Caco-2 (cell line): ENCODE results near the gene AKAP11. TPM values are rescaled to one million over a fixed set of nuclear protein-coding genes. Genes with fewer than 3 reads are reported as not detected.

Experiments
- BruUV-seq: library from RNA; stranded (reverse); fragments of 400-500 nt; replicated peaks from 2 replicates; lab custom pipeline; 2021; lab: Mats Ljungman, UMichigan
- CTCF ChIA-PET: fragments of 300-600 bp; sonication (Branson Sonifier 250); formaldehyde crosslinking; loops from one replicate; lab custom pipeline; 2022; ENCODE audit warnings: antibody characterized with exemption; lab: Charles Lee
- POLR2A ChIA-PET: fragments of 300-600 bp; sonication (Branson Sonifier 250); formaldehyde crosslinking; loops from one replicate; lab custom pipeline; 2022; ENCODE audit warnings: antibody characterized with exemption; lab: Charles Lee
- DNase-seq, 2 experiments: peaks; one replicate each; pipeline versions ENCODE4 v3.0.0 to v3.0.0-alpha.2; 2020 to 2022
- H3K27me3 ChIP-seq: replicated peaks from 2 replicates; pipeline ENCODE4 v1.6.0; 2011; ENCODE audit warnings: low read length; ENCODE audit not compliant: control insufficient read depth, insufficient read depth
- H3K36me3 ChIP-seq: 2 replicates; pipeline ENCODE4 v1.5.1; 2011; ENCODE audit warnings: low read length; ENCODE audit not compliant: control insufficient read depth, insufficient read depth
- H3K4me1 ChIP-seq: fragments of 250-450 bp; sonication (Bioruptor Pico); 2 replicates; pipeline ENCODE4 v1.5.1; 2020; ENCODE audit warnings: mild to moderate bottlenecking
- H3K4me3 ChIP-seq: 2 replicates; pipeline ENCODE4 v1.5.1; 2011; ENCODE audit warnings: low read depth, mild to moderate bottlenecking, control low read depth, low read length
- H3K9me3 ChIP-seq: fragments of 250-450 bp; sonication (Bioruptor Pico); 2 replicates; pipeline ENCODE4 v1.5.1; 2020; ENCODE audit warnings: mild to moderate bottlenecking, moderate library complexity
- H3K27ac Mint-ChIP-seq: one replicate; pipeline ENCODE4 v1.8.0; 2022; ENCODE audit warnings: mixed read lengths; ENCODE audit not compliant: unreplicated experiment
- H3K27me3 Mint-ChIP-seq: one replicate; pipeline ENCODE4 v1.8.0; 2022; ENCODE audit warnings: mixed read lengths; ENCODE audit not compliant: insufficient read depth, unreplicated experiment
- H3K36me3 Mint-ChIP-seq: one replicate; pipeline ENCODE4 v1.8.0; 2022; ENCODE audit warnings: mild to moderate bottlenecking, mixed read lengths; ENCODE audit not compliant: insufficient read depth, unreplicated experiment
- H3K4me1 Mint-ChIP-seq: one replicate; pipeline ENCODE4 v1.8.0; 2022; ENCODE audit warnings: low read depth, mixed read lengths; ENCODE audit not compliant: unreplicated experiment
- H3K4me3 Mint-ChIP-seq: one replicate; pipeline ENCODE4 v1.8.0; 2022; ENCODE audit warnings: mild to moderate bottlenecking, moderate library complexity, mixed read lengths; ENCODE audit not compliant: unreplicated experiment
- H3K9me3 Mint-ChIP-seq: one replicate; pipeline ENCODE4 v1.8.0; 2022; ENCODE audit warnings: mixed read lengths; ENCODE audit not compliant: unreplicated experiment
- CTCF ChIP-seq, 2 experiments: fragments of 200-600 bp in 1 of 2; IDR thresholded peaks; 1 replicate in 1 of 2; 2 replicates in 1 of 2; pipeline versions ENCODE4 v1.5.1 to v1.8.0; 2011 to 2022; ENCODE audit warnings: antibody characterized with exemption in 1 of 2, control low read depth in 1 of 2, inconsistent platforms in 1 of 2, low read depth in 1 of 2, low read length in 1 of 2, mild to moderate bottlenecking in 1 of 2, moderate library complexity in 1 of 2; ENCODE audit not compliant: insufficient read depth in 1 of 2, severe bottlenecking in 1 of 2, unreplicated experiment in 1 of 2
- intact Hi-C: fragments of 100-400 bp; cut with micrococcal nuclease; formaldehyde crosslinking; loops from one replicate; pipeline ENCODE4 v1.10.0; 2022; ENCODE audit not compliant: unreplicated experiment
- total RNA-seq: library from RNA; stranded (reverse); gene quantifications from 2 replicates; pipeline ENCODE4 v1.2.3, GENCODE V29; 2022

AKAP11 gene
- total RNA-seq, 1 experiment from 2014 or later, result 28.6 TPM

GRCh38 chr13:42277618-42278276 is 5.8 kb downstream of the AKAP11 start:
- BruUV-seq, result no TSS peak
- Mint-ChIP-seq H3K27ac (no peak overlapping the region), H3K9me3 (no peaks in the 10 kb centered on the region), H3K36me3 (no peaks in the 10 kb centered on the region), H3K4me3 (no peak overlapping the region), H3K27me3 (no peaks in the 10 kb centered on the region), H3K4me1 (peaks cover 4% of the 10 kb centered on the region)
- Histone ChIP-seq H3K9me3 (no peaks in the 10 kb centered on the region), H3K4me3 (no peak overlapping the region), H3K36me3 (no peaks in the 10 kb centered on the region), H3K27me3 (no peaks in the 10 kb centered on the region), H3K4me1 (peaks cover 9% of the 10 kb centered on the region; the same call in 1 of the 2 replicates)
- intact Hi-C loops, result no loop called here
- no peak for DNase-seq
- ChIA-PET POLR2A (no interaction called here), CTCF (no interaction called here)
- TF ChIP-seq CTCF (IDR thresholded peaks at IDR 0.05; ENCODE audit: insufficient read depth in 1 of 2, low read depth in 1 of 2, low read length in 1 of 2, severe bottlenecking in 1 of 2, unreplicated experiment in 1 of 2), result no peak

- BruUV-seq, result no TSS peak
- CTCF ChIA-PET, result no interaction called here
- H3K27ac Mint-ChIP-seq, result no peak overlapping the region
- H3K4me1 ChIP-seq, result peaks cover 16% of the 10 kb centered on the region
- H3K9me3 ChIP-seq, result no peaks in the 10 kb centered on the region
- peaks cover 7% of the 10 kb centered on the region for H3K4me1 Mint-ChIP-seq
- no peaks in the 10 kb centered on the region for H3K27me3 Mint-ChIP-seq
- no peak for TF ChIP-seq CTCF (IDR thresholded peaks at IDR 0.05; ENCODE audit: insufficient read depth in 1 of 2, low read depth in 1 of 2, low read length in 1 of 2, severe bottlenecking in 1 of 2, unreplicated experiment in 1 of 2)
- no peaks in the 10 kb centered on the region for H3K27me3 ChIP-seq
- no peaks in the 10 kb centered on the region for H3K36me3 ChIP-seq
- POLR2A ChIA-PET, result no interaction called here
- no peak for DNase-seq
- H3K4me3 Mint-ChIP-seq, result no peak overlapping the region
- no peaks in the 10 kb centered on the region for H3K36me3 Mint-ChIP-seq
- no peaks in the 10 kb centered on the region for H3K9me3 Mint-ChIP-seq
- no peak overlapping the region for H3K4me3 ChIP-seq
- intact Hi-C loops, result no loop called here
These were observed 7.1 kb downstream of the AKAP11 start for GRCh38 chr13:42279080-42279479.

- BruUV-seq, result no TSS peak
- CTCF ChIA-PET, result no interaction called here
These were observed 8.0 kb downstream of the AKAP11 start for GRCh38 chr13:42279986-42280385.

More at GRCh38 chr13:42279986-42280385, 8.0 kb downstream of the AKAP11 start:
- Mint-ChIP-seq H3K27ac (no peak overlapping the region), H3K4me3 (no peak overlapping the region), H3K9me3 (no peaks in the 10 kb centered on the region), H3K36me3 (no peaks in the 10 kb centered on the region), H3K4me1 (peaks cover 7% of the 10 kb centered on the region), H3K27me3 (no peaks in the 10 kb centered on the region)
- TF ChIP-seq CTCF (IDR thresholded peaks at IDR 0.05; ENCODE audit: insufficient read depth in 1 of 2, low read depth in 1 of 2, low read length in 1 of 2, severe bottlenecking in 1 of 2, unreplicated experiment in 1 of 2), result no peak
- Histone ChIP-seq H3K9me3 (no peaks in the 10 kb centered on the region), H3K4me3 (no peak overlapping the region), H3K4me1 (peaks cover 16% of the 10 kb centered on the region), H3K27me3 (no peaks in the 10 kb centered on the region), H3K36me3 (no peaks in the 10 kb centered on the region)
- POLR2A ChIA-PET, result no interaction called here
- no peak for DNase-seq
- intact Hi-C loops, result loop anchor here (1.0 kb wide), 1 partner anchor 8 kb away; the partner anchor contains the start of gene AKAP11
